Measurements from ENCODE around the gene ASTN2. TPM values are rescaled to one million over a fixed set of nuclear protein-coding genes. Genes with fewer than 3 reads are reported as not detected.

ASTN2 gene
- total RNA-seq, 1 experiment from 2014 or later, result 25.2 TPM

DNA sequence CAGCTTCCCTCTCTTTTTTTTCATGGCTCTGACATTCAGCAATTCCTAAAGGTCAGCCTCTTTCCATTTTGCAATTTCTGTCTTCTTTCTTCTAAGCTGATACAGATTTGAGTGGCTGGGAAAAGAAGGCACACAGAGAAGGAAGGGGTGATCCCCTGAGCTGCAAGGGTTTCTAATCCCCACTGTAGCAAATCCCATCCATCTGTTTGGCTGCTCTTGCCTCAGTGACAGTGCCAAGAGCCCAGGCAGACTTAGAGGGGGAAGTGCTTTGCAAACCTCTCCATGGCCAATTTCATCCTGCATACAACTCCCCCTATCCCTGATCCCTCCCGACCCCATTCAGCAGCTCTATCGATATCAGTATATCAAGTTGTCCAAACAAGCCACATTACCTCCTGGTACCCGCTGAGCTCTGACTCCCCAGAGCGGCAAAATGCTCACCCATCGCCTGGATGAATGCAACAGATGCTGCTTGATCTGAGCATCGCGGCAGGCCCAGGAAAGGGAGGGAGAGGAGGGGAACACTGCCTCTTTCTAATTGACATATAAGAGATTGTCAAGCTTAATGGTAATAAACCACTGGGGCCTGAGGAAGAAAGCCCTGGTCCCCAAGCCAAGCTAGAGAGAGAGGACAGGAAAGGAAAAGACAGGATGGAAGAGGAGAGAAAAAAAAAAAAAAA is 268.9 kb downstream of the ASTN2 start:
- peak; percentile 91 for DNase-seq (ENCODE audit: low spot score)
- in situ Hi-C loops (cut with HindIII; ENCODE audit: low sequenced_read_pairs), result no loop called here

DNA sequence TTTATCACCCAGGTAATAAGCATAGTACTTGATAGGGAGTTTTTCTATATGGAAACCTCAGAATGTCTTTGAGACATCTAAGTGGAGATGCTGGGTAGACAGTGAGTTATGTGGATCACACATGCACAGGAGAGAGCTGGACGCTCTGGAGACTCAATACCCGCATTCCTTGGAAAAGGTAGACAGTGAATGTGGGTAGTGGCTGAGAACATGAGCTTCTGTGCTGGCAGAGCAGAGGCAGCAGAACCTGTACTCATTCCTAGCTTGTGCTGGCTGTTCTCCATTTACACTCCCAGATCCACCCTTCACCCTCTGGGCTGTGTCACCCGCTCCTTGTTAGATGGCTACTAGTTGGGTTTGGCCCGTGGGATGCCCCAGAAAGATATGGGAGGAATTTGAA is 269.8 kb downstream of the ASTN2 start:
- no peak for DNase-seq (ENCODE audit: low spot score)
- in situ Hi-C loops (cut with HindIII; ENCODE audit: low sequenced_read_pairs), result no loop called here

DNA sequence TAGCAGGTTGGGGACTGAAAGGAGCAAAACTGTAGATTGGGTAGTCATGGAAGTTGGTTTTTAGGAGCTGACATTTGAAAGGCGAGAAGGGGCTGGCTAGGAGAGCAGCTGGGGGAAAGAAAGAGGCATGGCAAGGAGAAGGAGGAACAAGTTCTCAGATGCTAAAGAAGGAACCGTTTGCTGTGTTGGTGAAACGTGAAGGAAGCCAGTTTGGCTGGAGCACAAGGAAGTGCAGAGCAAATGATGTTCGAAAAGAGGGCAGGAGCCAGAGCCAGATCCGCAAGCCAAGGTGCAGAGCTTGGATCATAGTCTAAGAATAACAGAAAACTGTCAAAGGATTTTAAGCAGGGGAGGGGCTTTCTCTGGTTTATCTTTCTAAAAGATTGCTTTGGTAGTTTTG is 276.6 kb downstream of the ASTN2 start:
- in situ Hi-C loops (cut with HindIII; ENCODE audit: low sequenced_read_pairs), result no loop called here
- peak; percentile 73 for DNase-seq (ENCODE audit: low spot score)

DNA sequence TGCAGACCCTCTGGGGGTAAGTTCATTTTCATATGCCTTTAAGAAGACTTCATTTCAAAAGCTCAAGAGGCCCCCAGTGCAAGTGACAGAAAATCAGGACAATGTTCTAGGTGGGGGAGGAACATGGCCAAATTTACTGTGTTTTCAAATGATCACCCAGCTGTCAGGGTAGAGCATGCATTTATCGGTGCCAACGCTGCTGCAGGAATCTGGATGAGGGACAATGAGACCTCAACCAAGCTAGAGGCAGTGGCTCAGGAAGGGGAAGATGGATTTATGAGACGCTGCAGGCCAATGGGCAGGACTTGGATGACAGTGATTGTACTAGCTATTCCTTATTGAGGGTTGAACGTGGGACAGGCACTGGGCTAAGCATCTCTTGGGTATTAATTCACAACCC is 278.4 kb downstream of the ASTN2 start:
- in situ Hi-C loops (cut with HindIII; ENCODE audit: low sequenced_read_pairs), result no loop called here
- DNase-seq (ENCODE audit: low spot score), result peak; percentile 74

DNA sequence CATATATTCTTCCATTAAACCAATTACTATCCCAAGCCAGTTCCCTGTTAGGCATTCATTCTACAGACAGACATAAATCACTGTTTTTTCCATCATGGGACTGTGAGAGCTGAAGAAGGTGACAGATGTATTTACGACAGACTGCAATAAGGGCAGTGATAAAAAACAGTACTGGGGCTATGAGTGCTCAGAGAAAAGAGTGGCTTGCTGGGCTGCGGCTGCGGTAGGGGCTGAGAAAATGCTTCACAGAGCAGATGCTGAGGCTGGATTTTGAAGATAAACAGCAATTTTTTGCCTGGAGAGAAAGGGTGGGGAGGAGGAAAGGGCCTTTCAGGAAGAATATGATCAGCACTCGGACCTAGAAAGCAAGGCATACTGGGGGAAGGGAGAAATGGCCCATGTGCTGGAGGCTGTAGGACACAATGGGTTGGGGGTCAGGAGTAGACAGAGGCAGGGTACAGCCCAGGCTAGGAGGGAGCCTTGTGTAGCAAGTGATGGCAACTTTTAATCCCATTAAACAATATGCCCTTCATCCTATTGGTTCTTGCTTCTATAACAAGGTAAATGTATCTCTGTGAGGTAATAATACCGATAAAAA is 279.3 kb downstream of the ASTN2 start:
- no peak for DNase-seq (ENCODE audit: low spot score)
- in situ Hi-C loops (cut with HindIII; ENCODE audit: low sequenced_read_pairs), result no loop called here

DNA sequence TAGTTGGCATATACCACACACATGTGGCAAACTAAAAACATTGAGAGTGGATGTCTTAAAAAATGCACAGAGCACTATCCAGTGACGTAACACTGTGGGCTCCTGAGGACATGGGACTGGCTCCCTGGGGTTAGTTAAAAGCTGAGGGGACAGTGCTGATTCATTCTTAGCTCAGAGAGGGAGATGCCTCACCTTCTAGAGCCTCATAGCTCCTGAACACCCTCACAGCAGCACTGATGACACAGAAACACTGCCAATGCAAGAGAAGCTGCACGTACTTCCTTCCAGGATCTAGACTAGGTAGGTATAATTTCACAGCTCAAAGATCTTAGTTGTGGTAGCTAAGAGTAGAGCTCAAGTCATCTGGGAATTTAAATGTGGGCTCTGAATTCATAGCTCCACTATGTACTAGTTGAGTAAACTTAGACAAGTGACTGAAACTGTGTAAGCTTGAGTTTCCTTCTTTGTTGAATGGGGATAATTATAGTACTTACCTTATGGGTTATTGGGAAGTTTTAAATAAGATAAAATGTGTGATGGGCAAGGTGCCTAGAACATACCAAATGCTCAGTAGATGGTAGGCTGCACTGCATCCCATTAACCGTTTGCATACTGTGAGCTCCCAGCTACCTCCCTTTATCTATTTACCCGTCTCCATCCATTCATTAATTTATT is 279.9 kb downstream of the ASTN2 start:
- no peak for DNase-seq (ENCODE audit: low spot score)
- in situ Hi-C loops (cut with HindIII; ENCODE audit: low sequenced_read_pairs), result no loop called here

DNA sequence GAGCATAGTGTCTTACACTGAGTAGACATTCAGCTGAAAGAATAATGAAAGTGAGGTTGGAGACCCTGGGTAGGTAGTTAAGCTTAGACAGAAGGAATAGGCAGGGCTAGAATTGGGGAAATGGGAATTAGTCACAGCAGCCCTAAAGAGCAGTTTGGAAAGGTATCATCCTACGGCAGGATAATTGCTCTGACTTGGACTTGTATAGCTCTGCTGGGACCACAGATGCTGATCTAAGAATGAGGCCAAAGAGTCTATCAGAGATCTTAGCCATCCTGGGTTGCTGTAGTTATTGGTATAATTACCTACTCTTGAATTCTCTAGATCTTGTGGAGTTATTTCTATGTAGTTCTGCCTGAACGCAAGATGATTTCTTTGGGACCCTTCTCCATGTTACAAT is 288.0 kb downstream of the ASTN2 start:
- in situ Hi-C loops (cut with HindIII; ENCODE audit: low sequenced_read_pairs), result no loop called here
- DNase-seq (ENCODE audit: low spot score), result peak; percentile 50

DNA sequence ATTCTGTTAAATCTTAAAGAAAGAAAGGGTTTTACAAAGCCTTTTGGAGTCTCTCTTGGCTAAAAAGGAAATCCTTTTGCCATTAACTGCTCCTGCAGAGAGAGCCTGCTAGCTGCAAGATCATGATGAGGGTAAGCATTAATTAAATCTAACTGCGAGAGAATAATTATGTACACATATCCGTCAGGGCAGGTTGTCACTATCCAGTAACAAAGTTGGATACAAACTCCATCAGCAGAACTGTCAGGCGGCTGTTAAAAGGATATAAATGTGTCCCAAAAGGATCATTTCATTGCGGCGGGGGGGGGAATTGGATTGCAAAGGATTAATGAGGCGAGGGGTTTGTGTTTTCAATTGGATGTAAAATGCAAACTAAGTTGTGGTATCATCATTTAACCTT is 289.3 kb downstream of the ASTN2 start:
- in situ Hi-C loops (cut with HindIII; ENCODE audit: low sequenced_read_pairs), result no loop called here
- DNase-seq (ENCODE audit: low spot score), result peak; percentile 22

DNA sequence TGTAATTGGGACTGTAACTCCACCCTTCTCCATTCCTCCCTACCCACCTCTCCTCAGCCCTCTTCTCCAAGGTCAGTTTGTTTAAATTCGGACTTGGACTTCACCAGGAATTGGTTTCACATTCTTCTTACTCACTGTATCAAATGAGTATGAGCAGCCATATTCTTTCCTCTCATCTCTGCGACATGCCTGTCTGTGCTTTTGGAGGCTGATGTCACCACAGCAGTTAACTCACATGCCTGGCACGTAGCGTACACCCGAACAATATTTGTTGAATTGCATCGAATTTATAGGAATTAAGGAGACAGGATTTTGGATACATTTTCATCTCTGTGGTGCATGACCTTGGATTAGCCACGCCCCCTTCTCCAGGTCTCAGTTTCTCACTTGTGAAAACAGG is 291.1 kb downstream of the ASTN2 start:
- in situ Hi-C loops (cut with HindIII; ENCODE audit: low sequenced_read_pairs), result no loop called here

DNA sequence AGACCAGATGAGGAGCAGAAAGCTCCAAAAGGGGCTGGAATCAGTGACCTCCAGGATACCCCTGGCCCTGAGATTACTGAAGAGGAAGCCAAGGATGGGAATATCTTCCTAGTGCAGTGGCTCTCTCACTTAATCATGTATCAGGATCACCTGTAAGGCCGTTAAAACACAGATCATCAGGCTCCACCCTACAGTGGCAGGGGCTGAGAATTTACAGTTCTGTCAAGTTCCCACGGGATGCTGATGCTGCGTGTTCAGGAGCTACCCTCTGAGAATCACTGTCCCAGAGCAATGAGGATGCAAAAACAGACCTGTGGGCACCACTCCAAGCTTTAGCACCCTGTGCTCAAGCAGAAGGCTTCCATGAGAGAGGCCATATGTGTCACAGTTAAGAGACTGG is 291.9 kb downstream of the ASTN2 start:
- DNase-seq (ENCODE audit: low spot score), result peak; percentile 37
- in situ Hi-C loops (cut with HindIII; ENCODE audit: low sequenced_read_pairs), result no loop called here

More for the DNA sequence above, 291.1 kb downstream of the ASTN2 start:
- no peak for DNase-seq (ENCODE audit: low spot score)

DNA sequence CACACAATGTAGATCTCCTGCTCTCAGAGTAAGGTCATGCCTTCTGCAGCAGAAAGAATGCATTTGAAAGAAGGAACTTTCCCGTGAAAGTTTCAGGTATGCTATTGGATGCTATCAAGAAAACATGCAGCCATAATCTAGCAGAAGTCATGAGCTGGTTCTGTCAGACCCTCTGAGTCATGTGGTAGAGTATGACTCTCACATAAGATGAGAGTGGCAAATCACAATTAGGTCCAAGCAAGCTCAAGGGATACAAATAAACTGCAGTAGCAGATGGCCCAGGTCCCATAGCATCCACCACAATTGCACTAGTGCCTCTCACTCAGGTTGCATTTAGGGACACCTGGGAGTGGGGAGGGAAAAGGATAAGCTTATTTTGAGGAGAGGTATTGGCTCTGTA is 292.8 kb downstream of the ASTN2 start:
- DNase-seq (ENCODE audit: low spot score), result no peak
- in situ Hi-C loops (cut with HindIII; ENCODE audit: low sequenced_read_pairs), result no loop called here

DNA sequence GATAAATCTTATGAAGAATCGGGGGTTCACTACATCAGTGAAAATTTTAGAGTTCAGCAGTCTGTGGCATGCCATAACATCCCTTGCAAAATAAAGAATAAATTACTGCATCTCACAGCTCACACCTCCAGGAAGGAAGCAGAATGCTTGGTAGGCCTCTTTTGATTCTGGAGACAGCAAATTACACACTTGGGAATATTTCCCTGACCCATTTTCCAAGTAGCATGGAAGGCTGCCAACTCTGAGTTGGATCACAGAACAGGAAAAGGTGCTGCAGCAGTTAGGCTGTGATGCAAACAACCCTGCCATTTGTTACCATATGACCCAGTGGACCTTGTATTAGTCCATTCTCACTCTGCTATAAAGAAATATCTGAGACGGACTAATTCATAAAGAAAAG is 293.5 kb downstream of the ASTN2 start:
- in situ Hi-C loops (cut with HindIII; ENCODE audit: low sequenced_read_pairs), result no loop called here
- DNase-seq (ENCODE audit: low spot score), result peak; percentile 77

DNA sequence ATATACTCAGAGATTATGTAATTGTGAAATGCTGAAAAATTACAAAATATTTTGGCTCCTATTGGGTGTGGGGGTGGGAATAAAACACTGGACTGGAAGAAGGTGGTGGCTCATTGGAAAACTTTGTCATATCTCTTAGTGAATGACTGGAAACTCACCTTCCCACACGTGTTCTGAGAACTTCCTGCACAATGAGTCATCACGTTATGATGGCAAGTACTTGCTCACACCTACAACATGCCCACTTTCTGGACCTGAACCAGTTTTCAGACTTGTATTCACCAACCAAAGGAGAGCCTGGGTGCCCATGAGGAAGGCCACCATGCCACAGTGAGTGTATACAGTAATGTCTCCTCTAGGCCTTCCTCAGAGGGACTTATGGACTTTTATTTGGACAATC is 294.8 kb downstream of the ASTN2 start:
- no peak for DNase-seq (ENCODE audit: low spot score)
- in situ Hi-C loops (cut with HindIII; ENCODE audit: low sequenced_read_pairs), result no loop called here

DNA sequence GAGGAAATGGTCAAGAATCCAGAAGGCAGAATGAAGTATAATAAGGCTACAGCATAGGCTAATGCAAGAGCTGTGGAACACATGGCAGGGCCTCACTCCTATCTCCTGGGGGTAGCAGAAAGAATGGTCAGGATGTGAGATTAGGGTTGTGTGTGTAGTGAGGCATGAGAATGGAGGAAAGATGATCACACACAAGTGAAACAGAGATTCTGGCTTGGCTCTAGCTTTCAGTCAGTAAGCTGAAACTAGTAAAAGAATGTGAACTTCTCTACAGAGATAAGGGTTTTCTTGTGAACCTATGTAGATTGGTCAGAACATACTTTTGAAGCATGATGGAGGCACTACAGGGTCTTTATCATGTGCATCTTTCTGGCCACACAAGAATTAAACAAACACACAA is 298.8 kb downstream of the ASTN2 start:
- in situ Hi-C loops (cut with HindIII; ENCODE audit: low sequenced_read_pairs), result no loop called here
- DNase-seq (ENCODE audit: low spot score), result no peak

DNA sequence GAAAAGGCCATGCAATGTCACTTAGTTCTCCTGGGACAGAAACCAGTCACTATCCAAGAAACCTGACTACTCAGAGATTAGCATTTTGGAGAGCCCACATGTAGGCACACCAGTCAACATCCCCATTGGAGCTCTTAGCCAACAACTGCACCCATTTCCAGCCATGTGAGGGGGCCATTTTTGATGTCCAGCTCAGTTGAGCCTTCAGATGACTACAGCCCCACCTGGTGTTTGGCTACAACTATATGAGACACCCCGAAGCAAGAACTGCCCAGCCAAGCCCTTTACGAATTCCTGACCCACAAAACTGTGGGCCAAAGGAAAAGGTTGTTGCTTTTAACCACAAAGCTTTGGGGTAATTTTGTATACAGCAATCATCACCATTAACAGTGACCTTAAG is 300.1 kb downstream of the ASTN2 start:
- no peak for DNase-seq (ENCODE audit: low spot score)
- in situ Hi-C loops (cut with HindIII; ENCODE audit: low sequenced_read_pairs), result no loop called here

DNA sequence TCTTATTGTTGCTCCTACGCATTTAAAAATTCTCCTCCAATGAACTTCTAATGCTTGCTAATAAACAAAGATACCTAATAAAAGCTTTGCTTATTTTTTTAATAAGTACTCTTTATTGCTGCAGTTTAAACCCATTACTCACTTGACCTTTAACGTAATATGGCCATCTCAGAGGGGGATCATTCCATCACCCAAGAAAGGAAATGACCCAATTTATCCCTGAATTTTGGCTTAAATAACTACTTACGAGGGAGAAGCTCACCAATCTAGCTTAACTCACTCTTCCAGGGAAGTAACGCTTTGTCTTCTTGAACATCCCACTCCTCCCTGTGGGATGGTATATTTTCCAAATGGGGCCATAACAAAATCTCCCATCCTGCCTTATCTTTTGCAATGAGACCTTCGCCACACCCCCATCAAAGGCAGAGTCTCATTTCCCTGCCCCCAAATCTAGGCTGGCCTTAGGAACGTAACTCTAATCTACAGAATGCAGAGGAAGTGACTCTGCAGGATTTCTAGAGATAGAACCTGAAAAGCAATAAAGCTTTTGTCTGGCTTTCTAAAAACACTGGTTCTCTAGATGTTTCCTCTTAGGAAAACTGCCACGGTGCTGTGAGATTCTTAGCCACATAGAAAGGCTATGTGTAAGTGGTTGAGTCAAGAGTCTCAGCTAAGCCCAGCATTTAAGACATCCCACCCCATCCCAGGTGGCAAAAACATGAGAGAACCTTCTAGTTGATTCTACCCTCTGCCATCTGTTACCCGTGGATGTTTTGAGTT is 310.0 kb downstream of the ASTN2 start:
- in situ Hi-C loops (cut with HindIII; ENCODE audit: low sequenced_read_pairs), result no loop called here

DNA sequence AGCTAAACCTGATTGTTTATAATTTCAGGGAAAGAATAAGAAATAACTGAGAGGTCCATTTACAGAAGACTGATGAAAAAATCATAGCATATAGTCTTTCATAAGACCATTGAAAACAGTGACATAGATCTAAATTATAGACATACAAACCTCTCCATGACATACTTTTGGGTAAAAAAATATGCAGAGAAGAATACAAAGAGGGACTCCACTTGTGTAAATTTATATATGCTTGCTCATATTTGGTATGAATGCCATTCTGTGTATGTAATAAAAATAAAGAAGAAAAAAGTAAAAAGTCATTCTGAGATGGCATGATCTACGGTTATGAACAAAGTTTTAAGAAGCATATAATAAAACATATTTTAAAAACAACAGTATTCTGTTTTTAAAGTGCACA is 310.7 kb downstream of the ASTN2 start:
- in situ Hi-C loops (cut with HindIII; ENCODE audit: low sequenced_read_pairs), result no loop called here
- no peak for DNase-seq (ENCODE audit: low spot score)

More for the DNA sequence above, 310.0 kb downstream of the ASTN2 start:
- no peak for DNase-seq (ENCODE audit: low spot score)

DNA sequence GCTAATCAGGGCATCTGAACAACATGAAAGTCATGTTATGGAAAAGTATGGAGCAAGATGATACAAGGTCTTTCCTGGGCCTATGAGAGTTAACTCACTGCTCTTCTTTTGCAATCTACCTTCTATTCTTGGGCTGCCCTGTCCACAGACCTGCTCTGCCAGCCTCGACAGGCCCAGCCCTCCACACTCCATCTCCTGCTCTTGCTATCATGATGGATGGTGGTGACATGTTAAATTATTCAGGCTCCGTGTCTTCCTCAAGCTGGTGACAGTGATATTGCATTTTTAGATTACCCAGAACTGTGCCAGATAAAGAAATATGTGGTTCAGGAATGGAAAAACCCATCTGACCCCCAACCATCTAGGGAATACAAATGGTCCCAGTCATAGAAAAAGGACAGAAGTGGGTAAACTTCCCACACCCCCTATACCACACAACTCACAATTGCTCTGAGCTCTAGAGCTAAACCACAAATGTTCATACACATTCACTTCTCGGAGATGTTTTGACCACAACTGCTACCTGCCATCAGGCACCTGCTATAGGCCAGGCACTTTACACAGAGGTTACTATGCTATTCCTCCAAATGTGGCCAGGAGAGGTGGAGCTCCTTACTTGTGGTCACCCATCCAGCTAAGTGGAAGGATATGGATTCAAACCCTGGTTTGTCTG is 311.3 kb downstream of the ASTN2 start:
- no peak for DNase-seq (ENCODE audit: low spot score)
- in situ Hi-C loops (cut with HindIII; ENCODE audit: low sequenced_read_pairs), result no loop called here

DNA sequence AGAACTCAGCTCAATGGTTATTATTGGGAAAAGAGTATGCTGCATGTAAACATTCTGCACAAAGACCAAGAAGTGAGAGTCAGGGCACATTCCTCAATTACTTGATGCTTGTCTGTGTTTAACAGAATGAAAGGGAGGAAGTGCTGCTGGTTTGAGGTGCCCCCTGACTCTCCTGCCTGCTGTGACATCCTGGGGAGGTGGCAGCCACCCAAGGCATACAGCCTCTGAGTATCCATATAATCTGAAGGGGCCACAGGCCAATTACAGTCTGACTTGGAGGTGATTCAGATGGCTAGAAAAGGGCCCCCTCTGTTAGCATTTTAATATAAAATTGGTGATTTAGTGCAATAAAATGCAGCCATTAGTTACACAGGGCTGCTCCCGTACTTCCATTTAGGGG is 313.8 kb downstream of the ASTN2 start:
- in situ Hi-C loops (cut with HindIII; ENCODE audit: low sequenced_read_pairs), result no loop called here
- DNase-seq (ENCODE audit: low spot score), result no peak
